NCI-H526 treated with DMSO at 0.1 percent for 48 hours (cell line): ENCODE data around the gene STX10.
"Not testable (repeated sequence)": the region's sequence is repeated elsewhere in the genome, so short reads cannot be mapped to it uniquely, and the experiment has no call there.

Source experiments
- DNase-seq: peaks from one replicate; lab custom pipeline; 2025; lab: John Stamatoyannopoulos, UW

Gene STX10

DNA sequence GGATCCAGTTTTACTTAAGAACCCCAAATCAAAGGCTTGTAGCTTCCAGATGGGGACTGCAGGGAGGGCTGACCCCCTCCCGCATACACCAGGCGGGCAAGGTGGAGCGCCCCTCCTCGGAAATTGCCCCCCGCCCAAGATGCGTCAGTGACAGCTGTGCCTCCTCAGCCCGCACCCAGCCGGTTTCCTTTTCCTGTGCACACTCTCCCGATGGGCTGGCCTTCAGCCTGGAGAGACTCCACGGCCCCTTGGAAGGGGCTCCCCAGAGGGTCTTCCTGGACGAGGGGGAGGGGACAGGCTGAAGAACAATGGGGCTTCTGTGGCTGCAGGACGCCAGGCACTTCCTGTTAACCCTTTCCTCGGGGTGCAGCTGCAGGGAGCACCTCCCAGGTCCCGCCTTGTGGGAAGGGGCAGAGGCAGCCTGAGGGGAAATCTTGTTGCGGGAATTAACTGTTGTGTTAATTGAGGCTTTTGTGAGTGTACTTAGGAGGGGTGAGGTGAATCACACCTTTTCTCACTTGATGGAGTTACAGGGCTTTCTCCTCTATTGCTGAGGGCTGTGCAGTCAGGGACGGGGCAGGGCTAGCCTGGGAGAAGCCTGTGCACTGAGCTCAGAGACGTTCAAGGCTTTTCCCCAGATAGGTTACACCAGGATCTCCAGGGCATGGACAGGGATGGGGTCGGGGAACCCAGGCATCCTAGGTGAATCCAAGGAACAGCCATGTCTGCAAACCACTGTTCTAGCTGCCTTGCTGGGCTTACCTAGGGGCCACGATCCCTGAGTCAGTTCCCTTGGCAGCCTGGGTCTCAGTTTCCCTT lies 14.4 kb upstream of the STX10 start:
- DNase-seq = peak; percentile 87

DNA sequence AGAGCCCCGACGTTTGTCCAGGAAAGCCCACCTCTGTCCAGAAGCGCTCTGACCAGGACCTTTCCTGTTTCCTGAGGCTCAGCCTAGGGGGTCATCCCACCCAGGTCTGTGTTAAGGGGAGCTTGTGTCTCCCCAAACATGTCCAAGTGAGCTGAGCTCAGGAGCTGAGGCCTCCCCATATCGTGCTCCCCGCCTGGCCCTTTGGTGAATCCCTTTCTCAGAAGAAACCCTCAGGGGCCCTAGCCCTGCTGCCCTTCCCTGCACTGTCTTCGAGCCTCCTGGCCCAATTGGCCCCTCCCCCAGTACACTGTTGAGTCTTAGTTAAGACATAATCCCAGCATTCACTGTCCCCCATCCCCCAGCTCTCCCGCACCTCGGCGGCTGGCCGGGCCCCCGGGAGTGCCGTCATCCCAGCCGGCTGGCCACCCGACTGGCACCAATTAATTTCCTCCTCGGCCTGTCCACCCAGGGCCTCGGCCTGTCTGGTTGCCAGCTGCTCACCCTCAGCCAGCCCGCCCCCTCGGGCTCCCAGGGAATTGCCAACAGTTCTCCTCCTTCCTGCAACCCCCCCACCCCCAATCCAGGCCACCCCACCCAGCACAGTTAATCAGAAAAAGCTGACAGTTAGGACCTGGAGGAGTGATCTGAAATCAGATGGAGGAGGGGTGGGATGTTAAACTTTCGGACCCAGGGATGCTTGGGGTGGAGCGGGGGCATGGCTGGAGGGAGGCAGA lies 13.6 kb upstream of the STX10 start:
- peak; percentile 19 for DNase-seq

DNA sequence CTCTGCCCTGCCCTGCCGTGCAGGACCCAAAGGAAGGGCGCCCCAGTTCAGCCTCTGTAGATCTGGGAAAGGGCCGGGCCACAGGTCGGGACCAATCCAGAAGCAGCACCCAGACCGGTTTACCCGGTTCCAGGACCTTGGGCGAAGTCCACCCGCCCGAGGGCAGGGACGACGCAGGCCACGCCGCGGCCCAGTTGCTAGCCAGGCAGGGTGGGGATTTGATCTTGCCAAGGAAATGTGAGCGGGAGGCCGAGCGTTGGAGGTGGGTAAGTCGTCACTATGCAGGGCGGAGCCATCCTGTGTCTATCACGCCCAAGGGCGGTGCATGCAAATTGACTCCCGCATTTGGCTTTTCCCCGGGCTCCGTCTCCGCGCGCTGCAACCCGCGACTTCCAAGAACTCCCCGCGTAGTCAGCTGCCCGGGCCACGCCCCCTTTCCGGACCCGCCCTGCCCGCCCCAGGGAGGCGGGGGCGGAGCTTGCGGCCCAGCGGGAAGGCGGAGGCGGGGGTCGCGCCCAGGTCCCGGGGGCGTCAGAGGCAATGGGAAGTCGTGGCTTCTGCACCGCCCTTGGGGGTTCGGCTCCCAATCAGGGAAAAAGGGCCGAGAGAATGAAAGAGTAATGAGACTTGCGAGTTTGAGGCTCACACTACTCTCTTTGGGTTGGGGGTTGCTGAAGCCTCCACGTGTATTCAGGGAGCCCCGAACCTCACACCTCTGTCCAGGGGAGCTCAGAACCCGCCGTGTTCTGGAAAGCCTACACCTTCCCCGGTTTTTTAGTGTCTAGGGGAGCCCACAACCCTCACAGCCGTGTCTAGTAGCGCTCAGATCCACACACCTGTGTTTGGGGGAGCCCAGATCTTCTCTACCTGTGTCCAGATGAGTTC lies 12.8 kb upstream of the STX10 start:
- peak; percentile 92 for DNase-seq

DNA sequence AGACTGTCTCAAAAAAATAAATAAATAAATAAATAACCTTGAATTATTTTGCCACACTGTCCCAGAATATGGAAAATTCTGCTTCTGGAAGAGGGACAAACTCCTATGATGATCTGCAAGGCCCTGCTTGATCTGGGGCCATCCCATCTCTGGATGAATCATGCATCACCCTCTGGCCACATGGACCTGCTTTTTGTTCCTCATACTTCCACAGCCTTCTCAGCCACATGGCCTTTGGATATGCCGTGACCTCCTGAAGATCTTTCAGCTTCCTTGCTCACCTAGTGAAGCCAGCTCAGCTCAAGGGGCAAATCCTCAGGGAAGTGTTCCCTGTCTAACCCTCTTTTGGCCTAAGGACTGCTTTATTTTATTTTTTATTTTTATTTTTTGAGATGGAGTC lies 10.4 kb upstream of the STX10 start:
- no peak for DNase-seq

DNA sequence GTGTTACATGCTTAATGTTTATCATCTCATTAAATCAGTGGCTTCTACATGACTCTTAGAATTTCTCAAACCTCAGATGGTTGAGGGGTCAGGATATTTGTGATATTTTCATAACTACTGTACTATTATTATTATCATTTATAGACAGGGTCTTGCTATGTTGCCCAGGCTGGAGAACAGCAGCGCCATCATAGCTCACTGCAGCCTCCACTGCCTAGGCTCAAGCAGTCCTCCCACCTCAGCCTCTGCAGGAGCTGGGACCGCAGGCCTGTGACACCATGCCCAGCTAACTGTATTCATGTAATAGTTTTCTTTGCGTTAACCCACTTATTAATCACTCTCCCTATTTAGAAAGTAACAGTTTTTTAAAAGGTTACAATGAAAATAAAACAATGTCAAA lies 9.5 kb upstream of the STX10 start:
- no peak for DNase-seq

DNA sequence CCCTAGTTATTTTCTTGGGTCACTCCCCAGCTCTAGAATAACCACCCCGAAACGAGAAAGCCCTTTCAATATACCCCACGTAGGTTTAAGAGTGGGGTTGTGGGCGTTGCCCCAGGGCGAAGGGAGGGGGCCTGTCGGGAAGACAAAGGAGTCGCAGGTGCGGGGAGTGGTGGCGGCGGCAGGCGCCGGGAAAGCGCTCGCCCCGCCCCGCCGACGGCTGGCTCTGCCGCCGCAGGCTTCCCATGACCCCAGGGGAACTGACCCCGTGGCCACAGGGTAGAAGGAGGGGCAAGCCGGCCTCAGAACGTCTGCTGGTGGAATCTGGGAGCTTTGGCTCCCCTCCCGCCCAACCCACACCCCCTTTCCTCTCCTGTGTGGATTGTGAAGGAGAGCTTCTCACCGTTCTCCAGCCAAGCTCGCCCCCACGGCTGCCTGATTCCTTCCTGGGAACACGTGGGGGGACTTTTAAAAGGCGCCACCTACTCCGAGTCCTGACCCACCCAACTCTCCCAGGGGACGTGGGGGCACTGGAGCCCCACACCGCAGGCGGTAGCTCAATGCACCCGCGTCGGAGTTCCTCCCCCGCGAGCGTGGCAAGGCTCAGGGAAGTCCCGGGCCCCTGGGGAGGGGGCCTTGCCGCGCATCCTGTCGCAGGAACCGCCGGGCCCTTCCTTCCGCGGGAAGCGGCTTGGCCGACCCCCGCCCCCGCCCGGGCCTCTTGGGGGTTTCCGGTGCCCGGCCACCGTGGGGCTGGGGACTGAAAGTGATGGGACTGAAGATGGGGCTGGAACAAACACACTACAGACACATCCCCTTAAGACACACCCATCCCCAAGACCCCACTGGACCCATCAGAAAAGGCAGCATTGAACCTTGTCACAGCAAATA lies 5.5 kb upstream of the STX10 start:
- peak; percentile 57 for DNase-seq

DNA sequence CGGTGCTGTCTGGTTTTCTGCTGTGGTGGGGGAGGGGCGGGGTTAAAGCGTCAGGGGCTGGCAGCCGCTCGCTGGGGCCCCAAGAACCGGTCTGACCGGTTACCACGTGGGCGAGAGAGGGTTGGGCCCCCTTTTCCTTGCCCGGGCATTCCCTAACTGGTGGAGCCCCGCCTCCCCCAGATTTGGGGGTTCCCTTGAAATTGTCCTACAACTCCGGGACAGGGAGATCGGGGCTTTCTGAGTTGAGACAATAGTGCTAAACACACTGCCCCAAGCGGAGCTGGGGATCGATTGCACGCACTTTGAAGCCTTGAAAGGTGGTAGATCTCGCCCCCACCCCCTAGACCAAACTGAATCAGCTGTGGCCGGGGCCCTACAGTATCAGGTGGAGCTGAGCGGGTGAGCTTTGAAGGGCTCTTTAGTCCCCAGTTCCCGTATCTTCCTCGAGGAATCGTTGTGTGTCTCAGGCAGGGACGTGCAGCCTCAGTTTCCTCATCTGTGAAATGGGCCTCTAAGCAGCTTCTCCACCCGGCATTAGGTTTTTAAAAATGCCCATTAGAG lies 4.8 kb upstream of the STX10 start:
- peak; percentile 58 for DNase-seq

DNA sequence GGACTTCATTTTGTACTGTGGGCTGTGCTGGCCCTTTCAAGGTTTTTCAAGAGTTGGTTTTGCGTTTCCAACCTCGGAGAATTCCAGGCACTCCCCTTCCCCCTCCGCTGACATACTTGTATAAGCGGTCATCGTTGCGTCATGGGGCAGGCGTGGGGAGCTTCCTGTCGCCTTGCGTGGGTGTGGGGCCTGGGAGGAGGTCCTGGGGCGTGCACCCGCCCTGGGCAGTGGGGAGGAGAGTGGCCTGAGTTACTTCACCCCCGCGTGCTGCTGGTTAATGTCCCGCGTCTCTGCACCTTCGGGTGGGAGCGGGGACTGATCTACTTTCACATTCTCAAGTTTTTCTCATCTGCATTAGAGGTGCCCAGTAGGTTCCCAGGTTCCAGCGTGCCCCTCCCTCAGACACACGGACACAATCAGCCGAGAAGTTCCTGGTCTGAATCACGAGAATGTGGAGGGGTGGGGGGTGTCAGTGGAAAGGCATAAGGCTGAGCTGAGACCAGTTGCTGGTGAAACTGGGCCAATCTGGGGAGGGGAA lies 4.1 kb upstream of the STX10 start:
- peak; percentile 10 for DNase-seq

DNA sequence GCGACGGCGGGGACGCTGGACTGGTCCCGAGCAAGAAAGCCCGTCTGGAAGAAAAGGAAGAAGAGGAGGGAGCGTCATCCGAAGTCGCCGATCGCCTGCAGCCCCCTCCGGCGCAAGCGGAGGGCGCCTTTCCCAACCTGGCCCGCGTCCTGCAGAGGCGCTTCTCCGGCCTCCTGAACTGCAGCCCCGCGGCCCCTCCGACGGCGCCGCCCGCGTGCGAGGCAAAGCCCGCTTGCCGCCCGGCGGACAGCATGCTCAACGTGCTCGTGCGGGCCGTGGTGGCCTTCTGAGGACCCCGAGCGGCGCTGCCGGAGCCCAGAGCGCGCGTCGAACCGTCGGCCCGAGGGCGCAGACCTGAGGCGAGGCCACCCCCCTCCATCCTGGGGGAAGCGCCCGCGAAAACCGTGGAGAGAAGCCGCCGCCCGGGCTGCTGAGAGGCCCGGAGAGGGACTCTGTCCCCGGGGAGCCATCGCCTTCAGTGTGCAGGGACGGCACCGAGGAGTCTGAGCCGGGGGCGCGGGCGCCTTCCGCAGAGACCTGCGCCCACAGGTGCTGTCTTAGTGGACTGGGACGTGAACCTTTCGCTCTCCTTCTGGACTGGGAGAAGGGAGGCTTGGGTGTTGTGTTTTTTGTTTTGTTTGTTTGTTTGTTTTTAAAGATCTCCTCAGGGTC lies 3.5 kb upstream of the STX10 start:
- DNase-seq = no peak

DNA sequence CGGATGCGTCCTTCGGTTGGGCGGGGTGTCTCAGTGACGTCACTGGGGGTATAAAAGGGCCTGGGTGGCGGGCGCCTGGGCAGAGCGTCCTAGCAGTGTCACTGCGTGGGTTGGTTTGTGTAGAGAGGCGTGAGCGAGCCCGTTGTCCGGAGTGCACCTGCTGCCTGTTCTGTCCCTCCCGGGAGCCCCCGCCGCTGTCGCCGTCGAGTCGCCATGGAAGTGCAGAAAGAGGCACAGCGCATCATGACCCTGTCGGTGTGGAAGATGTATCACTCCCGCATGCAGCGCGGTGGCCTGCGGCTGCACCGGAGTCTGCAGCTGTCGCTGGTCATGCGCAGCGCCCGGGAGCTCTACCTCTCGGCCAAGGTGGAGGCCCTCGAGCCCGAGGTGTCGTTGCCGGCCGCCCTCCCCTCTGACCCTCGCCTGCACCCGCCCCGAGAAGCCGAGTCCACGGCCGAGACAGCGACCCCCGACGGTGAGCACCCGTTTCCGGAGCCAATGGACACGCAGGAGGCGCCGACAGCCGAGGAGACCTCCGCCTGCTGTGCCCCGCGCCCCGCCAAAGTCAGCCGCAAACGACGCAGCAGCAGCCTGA lies 2.9 kb upstream of the STX10 start:
- no peak for DNase-seq

DNA sequence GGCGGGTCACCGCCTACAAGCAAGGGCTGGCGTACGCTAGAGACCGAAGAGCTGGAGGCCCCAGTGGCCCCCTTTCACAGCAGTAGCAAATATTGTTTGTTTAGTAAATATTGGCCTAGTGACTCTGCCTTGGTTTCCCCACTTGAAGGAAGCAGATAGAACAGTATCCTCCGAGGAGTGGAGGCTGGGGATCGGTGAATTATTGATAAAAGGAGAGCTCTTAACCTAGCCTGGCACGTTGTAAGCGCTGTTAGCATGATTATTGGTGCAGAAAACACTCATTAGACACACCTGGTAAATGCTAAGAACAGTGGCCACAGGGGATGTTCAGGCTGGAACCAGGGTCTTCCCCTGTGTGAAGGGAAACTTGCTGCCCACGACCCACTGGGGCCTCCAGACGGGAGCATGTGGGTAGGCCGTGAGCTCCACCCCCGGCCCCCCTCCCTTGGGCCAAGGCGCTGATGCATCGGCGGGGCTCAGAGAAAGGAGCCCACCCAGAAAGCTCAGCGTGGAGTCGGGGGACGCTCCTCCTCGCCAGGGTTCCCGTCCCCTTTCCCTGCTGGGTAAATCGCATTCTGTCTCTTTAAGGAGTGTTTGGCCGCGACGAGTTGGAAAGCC lies 2.3 kb upstream of the STX10 start:
- peak; percentile 77 for DNase-seq

DNA sequence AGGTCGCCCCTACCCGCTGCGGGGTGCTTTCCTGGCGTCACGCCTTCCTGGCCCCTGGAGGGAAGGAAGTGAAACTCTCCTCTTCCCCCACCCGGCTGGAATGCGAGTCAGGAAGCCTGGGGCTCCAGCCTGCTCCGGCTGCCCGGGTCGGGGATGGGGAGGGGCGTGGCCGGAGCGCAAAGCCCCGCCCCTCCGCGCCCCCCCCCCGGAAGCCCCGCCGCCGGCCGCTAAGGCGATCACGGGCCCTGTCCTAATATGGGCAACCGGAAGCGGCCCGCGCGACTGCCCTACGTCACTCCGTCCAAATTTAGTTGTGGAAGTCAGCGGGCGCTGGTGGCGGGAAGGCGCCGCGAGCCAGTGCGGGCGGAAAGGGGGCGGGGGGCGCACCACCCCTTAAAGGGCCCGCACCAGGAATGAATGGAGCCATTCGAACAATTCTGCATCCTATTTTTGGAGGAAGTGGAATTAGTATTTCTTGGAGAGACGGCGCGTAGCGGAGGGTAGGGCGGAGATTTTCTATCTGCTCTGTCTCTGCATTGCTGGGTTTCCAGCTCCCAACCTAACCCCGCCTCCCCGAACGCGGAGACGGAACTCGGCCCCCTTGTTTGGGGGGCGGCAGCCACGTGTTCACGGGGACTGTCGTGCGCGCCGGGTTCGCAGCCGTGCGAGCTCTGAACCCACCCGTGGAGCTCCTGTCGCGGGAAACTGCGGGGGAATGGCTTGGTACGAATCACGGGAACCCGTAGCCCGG lies 1.6 kb upstream of the STX10 start:
- DNase-seq = peak; percentile 84

DNA sequence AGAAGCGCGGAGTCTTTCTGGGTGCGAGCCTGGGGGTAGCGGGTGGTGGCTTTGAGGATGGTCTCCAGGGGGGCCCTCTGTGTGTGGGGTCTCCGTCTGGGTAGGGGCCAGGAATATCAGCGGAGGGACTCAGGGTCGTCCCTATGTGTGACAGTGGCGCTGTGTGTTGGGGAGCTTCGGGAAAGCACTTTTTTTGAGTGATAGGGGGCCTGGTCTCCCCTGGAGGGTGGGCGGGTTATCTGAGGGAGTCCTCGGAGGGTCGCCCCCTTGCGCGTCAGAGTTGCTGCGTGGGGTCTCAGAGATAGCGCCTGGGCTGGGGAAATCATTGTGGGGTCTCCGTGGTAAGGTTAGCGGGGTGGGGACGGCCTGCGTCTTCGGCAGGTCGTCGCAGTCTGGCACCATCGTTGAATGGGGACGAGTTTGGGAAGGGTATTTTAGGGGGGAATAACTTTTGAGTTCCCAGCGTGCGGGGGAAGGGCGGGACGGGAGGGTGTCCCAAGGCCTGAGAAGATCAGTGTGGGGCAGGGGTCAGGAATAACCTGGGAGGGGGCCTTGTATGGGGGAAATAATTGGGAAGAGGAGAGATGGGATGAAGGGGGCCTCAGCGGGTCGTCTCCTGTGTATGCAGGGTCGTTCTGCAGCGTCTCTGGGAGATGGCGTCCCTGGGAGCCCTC lies 893 bp upstream of the STX10 start:
- DNase-seq = no peak

DNA sequence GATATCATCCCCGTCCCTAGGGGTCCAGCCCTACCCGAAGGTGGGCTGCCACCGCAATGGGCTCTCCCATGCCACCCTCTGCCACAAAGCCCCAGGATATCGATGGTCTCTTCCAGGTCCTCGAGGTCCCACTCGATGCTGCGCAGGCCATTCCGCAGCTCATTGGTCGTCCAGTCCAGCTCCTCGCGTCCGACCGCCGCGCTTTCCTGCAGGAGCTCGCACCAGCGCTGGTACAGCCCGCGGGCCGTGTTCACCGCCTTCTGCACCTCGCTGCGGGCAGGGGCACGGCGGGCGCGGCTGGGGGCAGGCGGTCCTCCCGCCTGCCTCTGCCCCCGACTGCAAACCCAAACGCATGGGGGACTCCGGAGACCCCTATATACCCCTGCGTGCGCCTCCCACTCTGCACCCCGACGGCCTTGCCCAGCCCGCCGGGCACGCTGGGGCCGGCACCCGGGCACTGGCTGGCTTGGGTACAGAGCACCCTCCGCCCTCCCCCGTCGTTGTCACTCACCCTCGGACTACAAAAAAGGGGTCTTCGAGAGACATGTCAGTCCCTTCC lies 468 bp downstream of the STX10 start:
- DNase-seq = peak; percentile 53

DNA sequence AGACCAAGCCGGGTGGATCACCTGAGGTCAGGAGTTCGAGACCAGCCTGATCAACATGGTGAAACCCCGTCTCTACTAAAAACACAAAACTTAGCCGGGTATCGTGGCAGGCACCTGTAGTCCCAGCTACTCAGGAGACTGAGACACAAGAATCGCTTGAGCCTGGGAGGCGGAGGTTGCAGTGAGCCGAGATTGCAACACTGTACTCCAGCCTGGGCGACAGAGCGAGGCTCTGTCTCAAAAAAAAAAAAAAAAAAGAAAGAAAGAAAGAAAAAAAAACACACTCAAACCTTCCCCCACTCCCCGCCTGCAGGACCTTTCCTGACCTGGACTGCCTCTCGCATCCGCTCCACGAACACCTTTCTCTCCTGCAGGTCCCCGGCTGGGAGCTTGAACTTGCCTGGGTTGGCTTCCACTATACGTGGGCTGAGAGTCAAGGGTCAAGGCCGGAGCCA lies 975 bp downstream of the STX10 start:
- not testable (repeated sequence) for DNase-seq

DNA sequence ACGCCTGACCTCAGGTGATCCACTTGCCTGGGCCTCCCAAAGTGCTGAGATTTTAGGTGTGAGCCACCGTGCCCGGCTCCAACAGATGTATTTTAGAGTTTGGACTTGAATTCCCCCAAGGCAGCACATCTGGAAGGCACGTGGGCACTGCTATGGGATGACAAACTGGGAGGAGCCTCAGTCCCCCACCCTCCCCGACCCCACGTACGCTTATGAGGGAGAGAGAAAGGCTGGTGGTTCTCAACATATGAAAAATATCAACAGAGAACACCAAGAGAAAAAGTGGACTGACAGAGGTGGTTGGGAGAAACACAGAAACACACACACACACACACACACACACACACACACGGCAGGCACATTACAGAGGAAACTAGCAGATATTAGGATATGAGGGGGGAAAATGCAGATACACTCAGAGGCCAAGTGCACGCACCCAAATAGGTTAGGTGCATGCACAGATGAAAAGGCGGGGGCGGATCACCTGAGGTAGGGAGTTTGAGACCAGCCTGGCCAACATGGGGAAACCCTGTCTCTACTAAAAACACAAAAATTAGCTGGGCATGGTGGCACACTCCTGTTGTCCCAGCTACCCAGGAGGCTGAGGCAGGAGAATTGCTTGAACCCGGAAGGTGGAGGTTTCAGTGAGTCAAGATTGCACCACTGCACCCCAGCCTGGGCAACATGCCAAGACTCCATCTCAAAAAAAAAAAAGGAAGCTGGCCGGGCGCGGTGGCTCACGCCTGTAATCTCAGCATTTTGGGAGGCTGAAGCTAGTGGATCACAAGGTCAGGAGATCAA lies 3.2 kb downstream of the STX10 start:
- no peak for DNase-seq
